ENCODE data around the gene GTF3C2. TPM values are rescaled to one million over a fixed set of nuclear protein-coding genes. Genes with fewer than 3 reads are reported as not detected.

The GTF3C2 gene
- total and polyA plus RNA-seq, 2 of the 13 experiments (the other 11 are each of a cell fraction or from before 2014, with no cell fraction given) = 77.5 to 130 TPM

- TF ChIP-seq IKZF5 (CRISPR knock-in tag; IDR thresholded peaks at IDR 0.05) (no peak), HMGA1 (CRISPR knock-in tag; conservative IDR thresholded peaks at IDR 0.05) (no peak), ZNF350 (CRISPR knock-in tag; IDR thresholded peaks at IDR 0.05; ENCODE audit: borderline replicate concordance, low read depth) (no peak), SATB2 (CRISPR knock-in tag; IDR thresholded peaks at IDR 0.05) (no peak), TFE3 (CRISPR knock-in tag; IDR thresholded peaks at IDR 0.05) (peak; percentile 16; the same call in 1 of the 2 replicates), ZNF749 (CRISPR knock-in tag; IDR thresholded peaks at IDR 0.05; ENCODE audit: borderline replicate concordance) (0 out of 2 replicates have a peak, but pooled peaks have one; percentile 51), RAD51 (IDR thresholded peaks at IDR 0.05; ENCODE audit: borderline replicate concordance) (no peak), ZBTB49 (CRISPR knock-in tag; IDR thresholded peaks at IDR 0.05; ENCODE audit: borderline replicate concordance) (no peak), REPIN1 (CRISPR knock-in tag; IDR thresholded peaks at IDR 0.05; ENCODE audit: borderline replicate concordance, low read depth) (peak; percentile 37; the same call in 1 of the 2 replicates), ZNF207 (IDR thresholded peaks at IDR 0.05; ENCODE audit: borderline replicate concordance) (no peak), GATAD2A (CRISPR knock-in tag; IDR thresholded peaks at IDR 0.05) (no peak), ZNF780A (CRISPR knock-in tag; IDR thresholded peaks at IDR 0.05) (no peak), ZNF83 (CRISPR knock-in tag; IDR thresholded peaks at IDR 0.05; ENCODE audit: borderline replicate concordance) (no peak), GZF1 (CRISPR knock-in tag; IDR thresholded peaks at IDR 0.05) (peak; percentile 62; the same call in 1 of the 2 replicates), KDM6A (CRISPR knock-in tag; IDR thresholded peaks at IDR 0.05; ENCODE audit: low read depth) (no peak), ZSCAN22 (CRISPR knock-in tag; IDR thresholded peaks at IDR 0.05) (no peak), ELF4 (CRISPR knock-in tag; IDR thresholded peaks at IDR 0.05; ENCODE audit: borderline replicate concordance) (no peak), ATF1 (CRISPR knock-in tag; IDR thresholded peaks at IDR 0.05) (no peak), MBNL3 (CRISPR knock-in tag; conservative IDR thresholded peaks at IDR 0.05) (no peak), ZNF282 (IDR thresholded peaks at IDR 0.05; ENCODE audit: partially characterized antibody) (no peak), HIVEP1 (CRISPR knock-in tag; IDR thresholded peaks at IDR 0.05) (no peak), ZNF30 (CRISPR knock-in tag; IDR thresholded peaks at IDR 0.05) (no peak), BCLAF1 (IDR thresholded peaks at IDR 0.05) (no peak), TBL1XR1 (IDR thresholded peaks at IDR 0.05; ENCODE audit: borderline replicate concordance, low read length, partially characterized antibody) (no peak)
Observed at GRCh38 chr2:27379836-27380625, 23.5 kb upstream of the GTF3C2 start (continued).
